OCI-LY1 (cell line): ENCODE results near the gene SDK2.

ENCODE experiments used
- H2AFZ ChIP-seq: fragments of 200-600 bp; sonication (generic), shearing (Covaris generic); 2 replicates; pipeline ENCODE4 v1.6.0; 2014; ENCODE audit warnings: antibody characterized with exemption, mild to moderate bottlenecking, low read length
- H3F3A ChIP-seq: fragments of 200-600 bp; sonication (generic), shearing (Covaris generic); 2 replicates; pipeline ENCODE4 v1.6.0; 2014; ENCODE audit warnings: mild to moderate bottlenecking, antibody characterized with exemption, low read length, moderate library complexity; ENCODE audit not compliant: insufficient read depth
- H3K27ac ChIP-seq: fragments of 200-600 bp; sonication (generic); 2 replicates; pipeline ENCODE4 v1.5.1; 2014; ENCODE audit warnings: low read length, mixed run types, mild to moderate bottlenecking, low read depth; ENCODE audit not compliant: poor library complexity, severe bottlenecking
- H3K27me3 ChIP-seq: fragments of 200-600 bp; sonication (generic); 2 replicates; pipeline ENCODE4 v1.6.0; 2014; ENCODE audit warnings: antibody characterized with exemption, mild to moderate bottlenecking, low read length, moderate library complexity; ENCODE audit not compliant: insufficient read depth
- H3K36me3 ChIP-seq: fragments of 200-600 bp; sonication (generic); 2 replicates; pipeline ENCODE4 v1.6.1; 2014; ENCODE audit warnings: mild to moderate bottlenecking, antibody characterized with exemption, low read length, moderate library complexity, mixed read lengths; ENCODE audit not compliant: insufficient read depth
- H3K4me1 ChIP-seq: fragments of 200-600 bp; sonication (generic); 2 replicates; pipeline ENCODE4 v1.5.1; 2014; ENCODE audit warnings: mild to moderate bottlenecking, low read length, moderate library complexity; ENCODE audit not compliant: insufficient read depth, severe bottlenecking
- H3K4me2 ChIP-seq: fragments of 200-600 bp; sonication (generic), shearing (Covaris generic); 2 replicates; pipeline ENCODE4 v1.6.1; 2014; ENCODE audit warnings: low read length
- H3K4me3 ChIP-seq: fragments of 200-600 bp; sonication (generic); 2 replicates; pipeline ENCODE4 v1.5.1; 2014; ENCODE audit warnings: low read length, low read depth, mild to moderate bottlenecking, mixed read lengths; ENCODE audit not compliant: poor library complexity, severe bottlenecking
- H3K79me2 ChIP-seq: fragments of 200-600 bp; shearing (Covaris generic); 2 replicates; pipeline ENCODE4 v1.6.1; 2016; ENCODE audit warnings: mixed run types, low read length, mixed read lengths; ENCODE audit not compliant: insufficient read depth
- H3K9ac ChIP-seq: fragments of 200-600 bp; sonication (generic), shearing (Covaris generic); 2 replicates; pipeline ENCODE4 v1.6.1; 2014; ENCODE audit warnings: mild to moderate bottlenecking, low read length, mixed read lengths
- H3K9me2 ChIP-seq: fragments of 200-600 bp; sonication (generic), shearing (Covaris generic); 2 replicates; pipeline ENCODE4 v1.6.1; 2014; ENCODE audit warnings: low read depth, mild to moderate bottlenecking, low read length, mixed read lengths
- H3K9me3 ChIP-seq: fragments of 200-600 bp; shearing (Covaris generic); 2 replicates; pipeline ENCODE4 v1.6.1; 2014; ENCODE audit warnings: low read length, mixed read lengths
- H4K20me1 ChIP-seq: fragments of 200-600 bp; sonication (generic), shearing (Covaris generic); 2 replicates; pipeline ENCODE4 v1.6.0; 2016; ENCODE audit warnings: mild to moderate bottlenecking, low read length; ENCODE audit not compliant: insufficient read depth
- CTCF ChIP-seq: fragments of 200-600 bp; sonication (generic), shearing (Covaris generic); IDR thresholded peaks from 2 replicates; pipeline ENCODE4 v1.5.1; 2017; ENCODE audit warnings: mild to moderate bottlenecking, antibody characterized with exemption, low read length, moderate library complexity, mixed read lengths
- EZH2 ChIP-seq: fragments of 200-600 bp; sonication (generic), shearing (Covaris generic); IDR thresholded peaks from 2 replicates; pipeline ENCODE4 v1.8.0; 2017; ENCODE audit warnings: borderline replicate concordance, mixed run types, mild to moderate bottlenecking, antibody characterized with exemption, low read length, moderate library complexity, mixed read lengths

SDK2 gene

GRCh38 chr17:73304971-73305812 is 339.1 kb downstream of the SDK2 start:
- no peaks in the 10 kb centered on the region for H3K4me1 ChIP-seq
- no peaks in the 10 kb centered on the region for H3F3A ChIP-seq
- no peaks in the 10 kb centered on the region for H3K9me2 ChIP-seq
- H3K4me2 ChIP-seq, result no peak overlapping the region
- H3K9me3 ChIP-seq, result no peaks in the 10 kb centered on the region
- H3K9ac ChIP-seq, result no peak overlapping the region
- no peaks in the 10 kb centered on the region for H3K79me2 ChIP-seq
- no peak for TF ChIP-seq CTCF
- TF ChIP-seq EZH2, result no peak
- H4K20me1 ChIP-seq, result no peaks in the 10 kb centered on the region
- no peak overlapping the region for H3K4me3 ChIP-seq
- no peak overlapping the region for H3K27ac ChIP-seq
- H3K27me3 ChIP-seq, result no peaks in the 10 kb centered on the region
- no peak overlapping the region for H2AFZ ChIP-seq
- no peaks in the 10 kb centered on the region for H3K36me3 ChIP-seq

GRCh38 chr17:73304438-73304837 is 339.8 kb downstream of the SDK2 start:
- Histone ChIP-seq H3K27ac (no peak overlapping the region), H3K4me3 (no peak overlapping the region), H3K27me3 (no peaks in the 10 kb centered on the region), H3K4me2 (no peak overlapping the region), H3K4me1 (no peaks in the 10 kb centered on the region), H3K79me2 (no peaks in the 10 kb centered on the region), H4K20me1 (no peaks in the 10 kb centered on the region), H3K9me2 (no peaks in the 10 kb centered on the region), H3K9me3 (no peaks in the 10 kb centered on the region), H3K36me3 (no peaks in the 10 kb centered on the region), H3K9ac (no peak overlapping the region), H3F3A (no peaks in the 10 kb centered on the region), H2AFZ (no peak overlapping the region)
- TF ChIP-seq EZH2, result no peak
- no peak for TF ChIP-seq CTCF

- Histone ChIP-seq H3K4me2 (no peak overlapping the region), H2AFZ (no peak overlapping the region), H3K9me3 (no peaks in the 10 kb centered on the region), H3K9ac (no peak overlapping the region), H4K20me1 (no peaks in the 10 kb centered on the region), H3K27ac (no peak overlapping the region), H3K4me1 (no peaks in the 10 kb centered on the region), H3F3A (no peaks in the 10 kb centered on the region), H3K27me3 (0 out of 2 replicates have a peak, but pooled peaks cover 5% of the 10 kb centered on the region), H3K79me2 (no peaks in the 10 kb centered on the region), H3K9me2 (no peaks in the 10 kb centered on the region), H3K36me3 (no peaks in the 10 kb centered on the region), H3K4me3 (no peak overlapping the region)
- TF ChIP-seq EZH2 (no peak), CTCF (no peak)
These were observed 342.1 kb downstream of the SDK2 start for GRCh38 chr17:73302189-73302588.
